Prostate gland (tissue), 2 donors: Measurements from ENCODE around the gene SNX10. TPM values are rescaled to one million over a fixed set of nuclear protein-coding genes. Genes with fewer than 3 reads are reported as not detected.

Experiments
- DNase-seq: peaks from one replicate; pipeline ENCODE4 v3.0.0-alpha.2; 2019; ENCODE audit warnings: low spot score
- H3K27ac ChIP-seq, 2 donors: fragments of 200-600 bp; sonication (generic); 2 replicates each; pipeline ENCODE4 v1.5.1; 2017 to 2019
- H3K27me3 ChIP-seq: fragments of 200-600 bp; sonication (generic); replicated peaks from 2 replicates; pipeline ENCODE4 v1.5.1; 2019; ENCODE audit not compliant: insufficient read depth
- H3K36me3 ChIP-seq, 2 donors: fragments of 200-600 bp; sonication (generic); 1 replicate in 1 of 2; 2 replicates in 1 of 2; pipeline versions ENCODE4 v1.5.1 to v1.8.1; 2017 to 2019
- H3K4me1 ChIP-seq: fragments of 200-600 bp; sonication (generic); replicated peaks from 2 replicates; pipeline ENCODE4 v1.5.1; 2019
- H3K4me3 ChIP-seq, 2 donors: fragments of 200-600 bp; sonication (generic); 2 replicates each; pipeline ENCODE4 v1.5.1; 2017 to 2019
- H3K9me3 ChIP-seq: fragments of 200-600 bp; sonication (generic); 2 replicates; pipeline ENCODE4 v1.5.1; 2017
- POLR2A ChIP-seq: fragments of 450-650 bp; IDR thresholded peaks from one replicate; pipeline ENCODE4 v1.6.1; 2016; ENCODE audit warnings: antibody characterized with exemption, mild to moderate bottlenecking
- POLR2AphosphoS5 ChIP-seq: sonication (generic); formaldehyde crosslinking; IDR thresholded peaks from one replicate; pipeline ENCODE4 v1.6.1; 2017; ENCODE audit warnings: antibody characterized with exemption
- WGBS: methylation state at CpG from one replicate; pipeline ENCODE4 v1.1.5; 2018; 5-methylcytosine and 5-hydroxymethylcytosine counted together
- intact Hi-C: fragments of 100-400 bp; cut with DNase I; formaldehyde crosslinking; loops from one replicate; pipeline ENCODE4 v1.14.2; 2022
- total RNA-seq, 2 donors: library from RNA; depleted of rRNA; stranded (reverse); fragments of >200 nt; gene quantifications; one replicate each; pipeline ENCODE4 v1.1.0, GENCODE V29; 2016
- TF ChIP-seq, protein P1 (sequence below), 4 experiments: fragments of 200-600 bp in 2 of 4; fragments of 450-650 bp in 2 of 4; sonication (generic) in 2 of 4; IDR thresholded peaks; 1 replicate in 3 of 4; 2 replicates in 1 of 4; pipeline ENCODE4 v1.5.1; 2016 to 2019; ENCODE audit warnings: antibody characterized with exemption in 4 of 4, mild to moderate bottlenecking in 2 of 4, moderate library complexity in 2 of 4

SNX10 gene
- total RNA-seq, 2 donors from 2014 or later = 4.7 to 6.8 TPM

GRCh38 chr7:26403640-26404039, 112.0 kb downstream of the SNX10 start:
- Histone ChIP-seq H3K4me1 (no peaks in the 10 kb centered on the region), H3K27me3 (no peaks in the 10 kb centered on the region), H3K36me3 (no peaks in the 10 kb centered on the region), H3K27ac (no peak overlapping the region), H3K4me3 (no peak overlapping the region), H3K9me3 (no peaks in the 10 kb centered on the region)
- WGBS = 96% methylated on average over 3 of the region's 3 CpGs
- DNase-seq = no peak
- intact Hi-C loops = no loop called here
- TF ChIP-seq, protein P1, sequence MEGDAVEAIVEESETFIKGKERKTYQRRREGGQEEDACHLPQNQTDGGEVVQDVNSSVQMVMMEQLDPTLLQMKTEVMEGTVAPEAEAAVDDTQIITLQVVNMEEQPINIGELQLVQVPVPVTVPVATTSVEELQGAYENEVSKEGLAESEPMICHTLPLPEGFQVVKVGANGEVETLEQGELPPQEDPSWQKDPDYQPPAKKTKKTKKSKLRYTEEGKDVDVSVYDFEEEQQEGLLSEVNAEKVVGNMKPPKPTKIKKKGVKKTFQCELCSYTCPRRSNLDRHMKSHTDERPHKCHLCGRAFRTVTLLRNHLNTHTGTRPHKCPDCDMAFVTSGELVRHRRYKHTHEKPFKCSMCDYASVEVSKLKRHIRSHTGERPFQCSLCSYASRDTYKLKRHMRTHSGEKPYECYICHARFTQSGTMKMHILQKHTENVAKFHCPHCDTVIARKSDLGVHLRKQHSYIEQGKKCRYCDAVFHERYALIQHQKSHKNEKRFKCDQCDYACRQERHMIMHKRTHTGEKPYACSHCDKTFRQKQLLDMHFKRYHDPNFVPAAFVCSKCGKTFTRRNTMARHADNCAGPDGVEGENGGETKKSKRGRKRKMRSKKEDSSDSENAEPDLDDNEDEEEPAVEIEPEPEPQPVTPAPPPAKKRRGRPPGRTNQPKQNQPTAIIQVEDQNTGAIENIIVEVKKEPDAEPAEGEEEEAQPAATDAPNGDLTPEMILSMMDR (IDR thresholded peaks at IDR 0.05) = no peak
- TF ChIP-seq POLR2AphosphoS5 (no peak), POLR2A (no peak)

- H3K27me3 ChIP-seq = no peaks in the 10 kb centered on the region
- no peak overlapping the region for H3K4me3 ChIP-seq
- H3K36me3 ChIP-seq = no peaks in the 10 kb centered on the region
- 79% methylated on average over 10 of the region's 10 CpGs for WGBS
- H3K4me1 ChIP-seq = no peaks in the 10 kb centered on the region
- DNase-seq = no peak
- TF ChIP-seq, protein P1 (IDR thresholded peaks at IDR 0.05) = no peak
- no peak overlapping the region for H3K27ac ChIP-seq
- no peaks in the 10 kb centered on the region for H3K9me3 ChIP-seq
- intact Hi-C loops = no loop called here
Observed at GRCh38 chr7:26404189-26404996, 112.7 kb downstream of the SNX10 start.

DNA sequence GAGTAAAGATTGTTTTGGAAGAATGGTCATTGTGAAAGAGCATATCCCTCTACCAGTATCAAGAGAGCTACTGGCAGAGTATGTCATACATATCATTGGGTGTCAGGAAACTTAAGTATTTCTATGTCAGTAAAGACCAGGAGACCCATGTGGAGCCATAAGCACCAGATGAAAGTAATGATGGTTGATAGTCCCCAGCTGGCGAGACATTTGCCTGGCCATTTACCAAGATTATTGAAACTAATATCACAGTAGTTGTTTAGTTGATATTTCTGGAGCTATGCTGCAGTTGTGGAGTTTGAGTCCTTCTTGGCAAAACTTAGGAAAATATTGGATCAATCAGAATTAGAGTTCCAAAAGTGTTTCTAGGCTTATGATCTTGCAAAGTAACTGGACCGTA, 114.8 kb downstream of the SNX10 start:
- Histone ChIP-seq H3K27ac (no peak overlapping the region), H3K4me3 (no peak overlapping the region), H3K27me3 (no peaks in the 10 kb centered on the region), H3K4me1 (no peaks in the 10 kb centered on the region), H3K9me3 (no peaks in the 10 kb centered on the region), H3K36me3 (no peaks in the 10 kb centered on the region)
- no peak for DNase-seq
- 93% methylated on average over 2 of the region's 2 CpGs for WGBS
- intact Hi-C loops = no loop called here
- TF ChIP-seq POLR2AphosphoS5 = no peak
- no peak for TF ChIP-seq POLR2A
- TF ChIP-seq, protein P1 (IDR thresholded peaks at IDR 0.05) = no peak

- WGBS = 79% methylated on average over 5 of the region's 5 CpGs
- Histone ChIP-seq H3K4me1 (no peaks in the 10 kb centered on the region), H3K36me3 (no peaks in the 10 kb centered on the region), H3K27ac (no peak overlapping the region), H3K4me3 (no peak overlapping the region), H3K9me3 (no peaks in the 10 kb centered on the region), H3K27me3 (no peaks in the 10 kb centered on the region)
- TF ChIP-seq, protein P1 (IDR thresholded peaks at IDR 0.05) = no peak
- no peak for TF ChIP-seq POLR2AphosphoS5
- no peak for TF ChIP-seq POLR2A
- no peak for DNase-seq
- intact Hi-C loops = no loop called here
Observed at GRCh38 chr7:26409661-26410547, 118.2 kb downstream of the SNX10 start.
